SHP77 treated with DMSO at 0.1 percent for 48 hours (cell line): Measurements from ENCODE around the gene GLT8D2.

Experiments
- DNase-seq: peaks from one replicate; lab custom pipeline; 2025; lab: John Stamatoyannopoulos, UW

The GLT8D2 gene, protein sequence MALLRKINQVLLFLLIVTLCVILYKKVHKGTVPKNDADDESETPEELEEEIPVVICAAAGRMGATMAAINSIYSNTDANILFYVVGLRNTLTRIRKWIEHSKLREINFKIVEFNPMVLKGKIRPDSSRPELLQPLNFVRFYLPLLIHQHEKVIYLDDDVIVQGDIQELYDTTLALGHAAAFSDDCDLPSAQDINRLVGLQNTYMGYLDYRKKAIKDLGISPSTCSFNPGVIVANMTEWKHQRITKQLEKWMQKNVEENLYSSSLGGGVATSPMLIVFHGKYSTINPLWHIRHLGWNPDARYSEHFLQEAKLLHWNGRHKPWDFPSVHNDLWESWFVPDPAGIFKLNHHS

DNA sequence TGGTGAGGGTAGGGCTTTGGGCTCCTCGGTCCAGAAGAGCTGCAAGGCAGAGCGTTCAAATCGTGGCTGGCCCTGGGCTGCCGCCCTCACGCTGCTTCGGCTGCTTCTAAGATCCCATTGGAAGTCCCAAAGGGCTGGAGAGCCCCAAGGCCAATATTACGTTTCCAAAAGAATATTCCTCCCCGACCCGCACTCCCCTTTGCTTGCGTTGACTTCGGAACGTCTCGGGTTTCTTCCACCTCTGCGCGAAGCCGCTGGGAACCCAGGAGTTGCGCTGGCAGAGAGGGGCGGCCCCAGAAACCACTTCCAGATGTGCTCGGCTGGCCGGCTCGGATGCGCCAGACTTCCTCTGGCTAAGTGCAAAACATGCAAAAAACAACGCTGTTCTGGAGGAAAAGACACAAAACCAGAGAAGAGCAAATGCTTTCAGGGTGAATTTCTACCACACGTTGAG is at the start of gene GLT8D2:
GLT8D2 (minus strand) TSS at position 285 of the 454 bp plus-strand sequence. CDS start 30,539 bp downstream, outside the sequence.
- no peak for DNase-seq

DNA sequence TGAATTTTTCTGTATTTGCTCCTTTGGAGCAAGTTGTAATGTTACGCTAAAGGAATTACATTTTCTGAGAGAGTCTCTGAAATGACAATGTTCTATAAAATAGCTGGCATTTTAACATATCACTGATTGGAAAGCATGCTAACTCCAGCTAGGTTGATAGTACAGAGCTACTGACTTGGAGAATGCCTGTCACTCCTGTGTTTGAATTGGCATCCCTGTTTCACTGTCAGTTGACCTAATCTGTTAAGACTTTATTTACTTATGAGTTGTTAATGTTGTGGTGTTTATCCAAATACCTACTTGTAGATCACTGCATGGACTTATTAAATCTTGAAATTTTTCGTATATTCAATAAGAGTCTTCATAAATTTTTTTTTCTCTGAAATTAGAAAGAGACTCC is 48.0 kb upstream of the GLT8D2 start:
- no peak for DNase-seq

DNA sequence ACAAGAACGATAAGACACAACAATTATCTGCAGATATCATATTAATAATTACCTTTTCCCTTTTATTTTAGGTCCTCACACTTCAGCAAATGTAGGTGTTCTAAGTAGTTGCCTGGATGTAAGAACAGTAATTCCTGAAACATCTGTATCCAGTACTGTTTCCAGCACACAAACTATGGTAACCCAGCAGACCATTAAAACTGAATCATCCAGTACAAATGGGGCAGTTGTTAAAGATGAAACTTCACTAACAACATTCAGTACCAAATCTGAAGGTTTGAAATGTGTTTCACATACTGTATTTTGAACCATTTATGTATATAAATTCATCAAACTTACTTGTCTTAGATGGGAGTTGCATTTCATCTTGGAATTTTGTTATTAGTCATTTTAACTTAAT is 45.3 kb upstream of the GLT8D2 start:
- no peak for DNase-seq

DNA sequence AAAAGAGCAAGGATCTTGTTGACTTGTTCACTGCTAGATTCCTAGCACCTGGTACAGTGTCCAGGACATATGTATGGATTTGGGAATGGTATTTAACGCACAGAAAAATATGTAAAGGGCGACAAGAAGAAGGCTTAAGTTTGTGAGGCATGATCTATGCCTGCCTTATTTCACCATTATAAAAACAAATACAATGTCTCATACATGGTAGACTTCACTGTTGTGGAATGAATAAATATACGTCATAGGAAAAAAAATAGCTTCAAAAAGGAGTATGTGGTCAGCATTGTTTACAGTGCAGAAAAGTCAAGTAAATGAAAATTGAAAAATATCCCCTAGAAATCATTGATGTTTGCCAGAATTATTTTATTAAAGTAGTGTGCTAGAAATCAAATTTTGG is 44.3 kb upstream of the GLT8D2 start:
- no peak for DNase-seq

DNA sequence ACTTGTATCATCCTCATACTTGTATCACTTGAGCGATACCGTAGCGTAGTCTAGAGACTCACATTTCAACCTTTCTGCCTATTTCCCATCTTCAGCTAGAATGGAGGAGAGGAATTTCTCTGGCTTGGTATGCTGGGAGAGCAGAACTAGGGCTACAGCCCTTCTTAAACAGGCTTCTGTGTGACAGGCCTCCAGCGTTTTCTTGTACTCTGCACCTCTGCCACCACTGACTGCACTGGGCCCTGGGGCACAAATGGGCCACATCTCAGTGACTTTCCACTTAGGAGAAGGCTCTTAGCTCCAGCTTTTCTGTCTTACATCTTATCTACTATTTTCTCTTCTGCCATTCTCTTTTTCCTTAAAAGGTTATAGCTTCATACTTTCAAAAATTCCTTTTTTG is 41.1 kb upstream of the GLT8D2 start:
- no peak for DNase-seq

DNA sequence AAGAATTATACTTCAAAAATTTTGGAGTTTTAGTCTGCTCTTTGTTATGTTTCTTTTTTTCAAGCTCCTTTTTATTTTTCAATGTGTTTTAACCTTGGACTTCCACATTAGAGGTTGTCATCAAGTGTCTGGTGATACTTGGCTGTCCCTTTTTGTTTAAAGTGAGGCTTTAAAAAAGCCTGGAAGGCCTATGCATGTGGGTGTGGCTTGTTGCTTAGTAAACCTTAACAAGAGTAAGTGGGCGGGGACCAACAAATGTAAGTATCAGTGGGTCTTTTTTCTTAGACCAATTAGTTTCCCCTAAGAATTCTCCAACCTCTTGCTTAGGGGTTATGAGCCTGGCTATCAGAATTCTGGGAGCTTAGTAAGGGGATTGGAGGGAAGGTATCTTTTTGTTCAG is 40.7 kb upstream of the GLT8D2 start:
- no peak for DNase-seq

DNA sequence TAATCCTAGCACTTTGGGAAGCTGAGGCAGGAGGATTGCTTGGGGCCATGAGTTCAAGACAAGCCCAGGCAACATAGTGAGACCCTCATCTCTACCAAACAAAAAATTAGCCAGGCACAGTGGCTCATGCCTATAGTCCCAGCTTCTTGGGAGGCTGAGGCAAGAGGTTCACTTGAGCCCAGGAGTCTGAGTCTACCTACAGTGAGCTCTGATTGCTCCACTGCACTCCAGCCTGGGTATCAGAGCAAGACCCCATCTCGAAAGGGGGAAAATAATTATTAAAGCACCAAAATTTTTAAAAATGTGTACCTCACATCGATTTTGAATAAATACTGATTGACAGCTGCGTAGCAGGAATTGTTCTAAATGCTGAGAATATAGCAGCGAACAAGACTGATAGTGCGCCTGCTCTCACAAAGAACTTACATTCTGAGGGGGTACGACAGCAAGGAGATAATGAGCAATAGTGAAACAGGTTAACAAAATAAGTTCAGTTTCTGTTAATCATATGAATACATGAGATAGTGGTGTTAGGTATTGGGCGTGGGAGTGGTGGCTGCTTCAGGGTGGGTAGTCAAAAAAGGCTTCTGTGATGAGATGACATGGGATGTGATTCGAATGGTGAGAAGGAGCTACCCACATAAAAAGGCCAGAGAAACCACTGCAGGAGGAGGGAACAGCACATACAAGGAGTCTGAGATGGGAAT is 33.9 kb upstream of the GLT8D2 start:
- no peak for DNase-seq

DNA sequence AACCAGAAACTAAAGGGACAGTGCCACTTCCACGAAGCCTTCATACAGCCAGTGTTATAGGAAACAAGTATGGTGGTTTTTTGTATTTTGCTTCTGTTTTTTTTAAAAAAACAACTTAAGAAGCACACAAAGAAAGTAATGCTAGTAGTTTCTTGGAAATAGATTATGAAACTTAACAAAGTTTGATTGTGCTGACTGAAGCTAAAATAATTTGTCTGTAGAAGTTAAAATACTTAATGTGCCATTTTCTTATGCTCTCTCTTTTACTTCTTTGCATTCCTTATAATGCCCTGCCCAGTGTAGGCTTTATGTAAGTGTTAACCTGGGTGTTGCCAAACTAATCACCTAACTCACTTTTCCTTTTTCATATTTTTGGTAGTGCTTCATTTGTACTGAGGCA is 30.8 kb upstream of the GLT8D2 start:
- DNase-seq, result no peak

DNA sequence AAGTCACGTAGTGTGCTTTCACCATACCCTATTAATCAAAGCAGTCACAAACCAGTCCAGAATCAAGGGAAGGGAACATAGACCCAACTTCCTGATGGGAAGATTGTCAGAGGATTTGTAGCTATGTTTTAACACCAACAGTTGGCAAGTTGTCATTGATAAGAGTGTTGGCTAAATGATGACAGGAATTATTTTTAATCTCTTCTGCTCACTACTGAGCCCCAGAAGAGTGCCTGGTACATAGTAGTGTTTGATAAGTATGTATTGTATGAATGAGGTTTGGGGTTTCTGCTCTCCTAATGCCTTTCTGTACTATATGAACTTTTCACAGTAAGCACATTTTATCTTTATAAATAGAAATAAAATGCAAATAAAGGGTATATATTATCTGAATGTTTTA is 29.0 kb upstream of the GLT8D2 start:
- no peak for DNase-seq

DNA sequence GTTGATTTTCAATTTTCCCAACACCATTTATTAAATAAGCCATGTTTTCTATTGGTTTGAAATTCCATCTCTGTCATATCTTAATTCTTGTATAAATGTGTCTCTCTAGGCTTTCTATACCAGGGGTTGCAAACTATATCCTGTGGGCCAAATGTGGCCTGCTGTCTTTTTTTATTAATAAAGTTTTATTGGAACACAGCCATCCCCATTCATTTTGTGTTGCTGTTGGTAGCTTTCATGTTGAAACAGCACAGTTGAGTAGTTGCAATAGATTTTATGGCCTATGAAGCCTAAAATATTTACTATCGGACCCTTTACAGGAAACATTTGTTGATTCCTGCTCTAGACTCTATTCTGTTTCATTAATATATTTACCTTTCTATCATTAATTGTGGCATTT is 23.7 kb upstream of the GLT8D2 start:
- DNase-seq, result no peak

DNA sequence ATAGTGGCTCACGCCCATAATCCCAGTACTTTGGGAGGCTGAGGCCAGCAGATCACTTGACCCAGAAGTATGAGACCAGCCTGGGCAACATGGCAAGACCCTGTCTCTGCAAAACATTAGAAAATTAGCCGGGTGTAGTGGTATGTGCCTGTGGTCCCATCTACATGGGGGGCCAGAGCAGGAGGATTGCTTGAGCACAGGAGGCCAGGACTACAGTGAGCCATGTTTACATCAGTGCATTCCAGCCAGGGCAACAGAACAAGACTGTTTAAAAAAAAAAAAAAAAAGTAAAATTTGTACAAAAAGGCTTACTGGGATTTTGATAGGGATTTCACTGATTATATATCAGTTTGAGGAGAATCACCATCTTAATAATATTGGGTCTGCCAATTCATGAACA is 22.1 kb upstream of the GLT8D2 start:
- DNase-seq, result no peak

DNA sequence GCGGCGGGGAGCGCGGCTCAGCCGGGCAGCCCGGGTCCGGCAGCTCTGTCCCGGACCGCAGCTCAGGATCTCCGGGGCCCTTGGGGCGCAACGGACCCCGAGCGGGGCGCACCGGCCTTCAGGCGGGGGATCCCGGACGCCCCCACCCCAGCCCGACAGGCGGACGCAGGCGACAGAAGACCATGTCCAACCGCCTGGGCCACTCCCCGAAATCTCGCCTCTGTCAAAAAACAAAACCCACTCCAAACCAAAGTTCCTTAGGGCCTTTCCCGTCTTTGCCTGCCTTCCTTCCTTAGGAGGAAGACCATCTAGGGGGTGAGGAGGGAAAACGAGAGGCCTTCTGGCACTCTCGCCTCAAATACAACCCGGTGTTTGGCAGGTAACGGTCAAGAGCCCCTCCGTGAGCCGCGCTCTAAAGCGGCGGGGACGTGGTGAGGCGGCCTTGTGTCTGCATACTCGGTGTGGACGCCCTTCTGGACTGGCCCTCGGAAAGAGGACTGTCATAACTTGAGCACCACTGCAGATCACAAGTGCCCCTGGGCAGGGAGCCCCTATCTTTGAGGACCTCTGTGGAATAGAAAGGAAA is 14.9 kb upstream of the GLT8D2 start:
- DNase-seq, result no peak

DNA sequence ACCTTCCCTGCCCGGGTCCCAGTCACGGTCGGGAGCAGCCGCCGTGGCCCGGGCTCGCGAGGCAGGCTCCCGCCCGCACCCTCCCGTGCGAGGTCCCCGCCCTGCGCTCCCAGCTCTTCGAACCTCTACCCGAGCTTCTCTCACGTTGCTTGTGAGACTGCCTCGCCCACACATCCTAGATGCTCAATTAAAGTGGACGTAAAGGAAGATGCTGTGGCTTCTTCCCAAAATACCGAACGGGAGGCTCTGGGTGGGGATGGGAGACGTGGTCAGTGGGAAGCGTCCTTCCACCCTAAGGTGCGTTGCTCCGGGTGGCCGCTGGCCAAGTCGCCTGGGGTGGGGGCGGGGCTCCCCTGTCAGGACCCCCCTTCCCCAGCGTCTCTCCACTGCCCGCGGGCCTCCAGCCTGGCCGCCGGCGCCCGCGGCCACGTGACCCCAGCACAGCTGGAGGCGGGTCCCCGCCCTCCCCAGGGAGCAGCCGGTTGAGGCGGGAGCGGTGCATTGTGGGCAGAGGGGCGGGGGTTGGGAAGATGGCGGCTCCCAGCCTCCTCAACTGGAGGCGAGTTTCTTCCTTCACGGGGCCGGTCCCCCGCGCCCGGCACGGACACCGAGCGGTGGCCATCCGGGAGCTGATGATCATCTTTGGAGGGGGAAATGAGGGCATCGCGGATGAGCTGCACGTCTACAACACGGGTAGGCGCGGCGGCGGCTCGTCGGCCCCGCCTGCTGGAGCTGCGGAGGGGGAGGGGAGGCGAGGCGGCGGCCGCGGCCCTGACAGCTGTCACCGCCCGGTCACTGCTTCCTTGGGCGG is 14.2 kb upstream of the GLT8D2 start, which contains the start of gene HCFC2:
HCFC2 (plus strand) TSS at position 501 of the 811 bp plus-strand sequence; CDS start at position 531, 30 bp downstream.
- DNase-seq, result peak; percentile 77

DNA sequence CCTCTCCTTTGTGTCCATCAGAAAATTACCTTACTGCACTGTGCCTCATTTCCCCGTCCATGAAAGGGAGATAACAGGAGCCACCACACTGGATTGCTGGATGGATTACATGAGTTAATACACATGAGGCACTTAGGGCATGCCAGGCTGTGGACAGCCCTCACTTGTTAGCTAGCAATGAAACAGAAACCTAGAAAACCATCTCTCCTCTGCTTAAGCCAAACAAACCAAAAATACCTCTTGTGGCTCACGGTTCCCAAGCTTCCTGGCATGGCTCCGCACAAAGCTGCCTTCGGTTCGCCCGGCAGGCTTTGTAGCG is 13.7 kb upstream of the GLT8D2 start:
- no peak for DNase-seq

DNA sequence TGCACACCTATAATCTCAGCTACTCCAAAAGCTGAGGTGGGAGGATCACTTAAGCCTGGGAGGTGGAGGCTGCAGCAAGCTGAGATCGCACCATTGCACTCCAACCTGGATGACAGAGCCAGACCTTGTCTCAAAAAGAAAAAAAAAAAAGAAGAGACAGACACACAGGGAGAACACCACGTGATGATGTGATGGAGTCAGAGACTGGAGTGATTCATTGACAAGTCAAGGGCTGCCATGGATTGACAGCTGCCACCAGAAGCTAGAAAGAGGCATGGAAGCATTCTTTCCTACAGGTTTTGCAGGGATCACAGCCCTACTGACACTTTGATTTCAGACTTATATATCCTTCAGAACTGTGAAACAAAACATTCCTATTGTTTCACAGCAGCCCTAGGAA is 10.8 kb upstream of the GLT8D2 start:
- no peak for DNase-seq

DNA sequence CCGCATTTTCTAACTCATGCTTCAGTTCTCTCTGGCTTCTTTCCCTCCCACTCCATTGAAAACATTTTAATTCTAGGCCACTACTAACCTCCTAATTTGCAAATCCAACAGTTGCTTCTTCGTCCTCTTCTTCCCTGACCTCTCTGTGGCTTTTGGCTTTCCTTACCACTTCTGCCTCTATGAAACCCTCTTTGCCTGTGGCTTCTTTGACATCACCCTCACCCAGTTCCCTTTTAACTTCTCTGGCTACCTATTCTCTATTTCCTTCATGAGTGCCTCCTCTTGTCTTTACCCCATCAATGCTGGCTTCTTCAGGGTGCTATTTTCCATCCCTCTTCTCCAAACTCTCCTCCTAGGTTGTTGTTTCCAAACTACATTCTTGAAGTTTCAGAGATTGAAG is 10.0 kb upstream of the GLT8D2 start:
- DNase-seq, result no peak

DNA sequence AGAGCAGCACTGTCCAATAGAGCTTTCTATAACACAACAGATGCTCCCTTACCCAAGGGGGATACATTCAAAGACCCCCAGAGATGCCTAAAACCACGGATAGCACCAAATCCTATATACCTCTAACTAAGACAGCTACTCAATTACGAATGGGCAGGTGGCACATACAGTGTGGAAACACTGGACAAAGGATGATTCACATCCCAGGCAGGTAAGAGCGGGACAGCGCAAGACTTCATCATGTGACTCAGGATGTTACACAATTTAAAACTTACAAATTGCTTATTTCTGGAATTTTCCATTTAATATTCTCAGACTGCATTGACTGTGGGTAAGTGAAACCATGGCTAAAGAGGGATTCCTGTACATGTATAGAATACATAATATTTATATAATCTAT is 8.8 kb upstream of the GLT8D2 start:
- no peak for DNase-seq

DNA sequence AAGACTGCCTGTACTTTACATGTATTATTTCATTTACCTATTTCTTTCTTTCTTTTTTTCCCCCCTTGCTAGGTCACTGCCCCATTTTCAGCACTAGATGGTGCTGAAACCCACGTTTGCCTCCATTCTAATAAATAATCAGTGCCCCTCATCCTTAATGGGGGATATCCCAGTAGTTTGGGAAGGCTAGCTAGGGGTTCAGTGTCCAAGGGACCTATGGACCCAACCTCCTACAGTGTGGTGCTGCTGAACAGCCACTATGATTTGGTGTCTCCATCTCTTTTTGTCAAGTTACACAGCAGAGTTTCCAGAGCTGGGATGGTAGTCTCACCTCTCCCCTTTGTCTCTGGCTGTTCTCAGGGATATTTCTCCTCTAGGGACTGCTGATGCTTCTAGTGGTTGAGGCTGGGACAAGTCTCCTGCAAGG is 7.8 kb upstream of the GLT8D2 start:
- DNase-seq, result peak; percentile 9

DNA sequence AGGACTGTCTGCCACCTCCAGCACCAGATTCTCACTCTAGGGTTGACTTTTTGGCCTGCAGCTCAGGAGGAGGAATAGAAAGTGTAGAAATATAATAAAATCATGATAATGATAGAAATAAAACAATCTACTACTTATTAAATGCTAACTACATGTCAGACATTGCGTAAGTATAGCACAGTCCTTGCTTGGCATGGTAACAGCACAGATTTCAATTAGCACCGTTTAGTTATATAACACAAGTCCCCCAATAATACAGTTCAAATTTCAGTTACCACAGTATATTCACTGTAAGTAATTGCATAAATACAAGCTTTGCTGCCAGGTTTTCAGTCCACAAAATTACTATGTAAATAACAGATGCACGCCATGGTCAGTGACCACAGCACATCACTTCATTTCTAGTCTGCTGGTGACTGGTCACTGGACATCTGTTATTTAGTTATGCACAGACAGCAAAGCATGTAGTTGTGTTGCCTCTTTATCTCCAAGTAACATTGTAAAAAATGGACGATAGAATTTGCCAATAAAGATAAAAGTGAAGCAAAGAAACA is 6.5 kb upstream of the GLT8D2 start:
- peak; percentile 44 for DNase-seq

DNA sequence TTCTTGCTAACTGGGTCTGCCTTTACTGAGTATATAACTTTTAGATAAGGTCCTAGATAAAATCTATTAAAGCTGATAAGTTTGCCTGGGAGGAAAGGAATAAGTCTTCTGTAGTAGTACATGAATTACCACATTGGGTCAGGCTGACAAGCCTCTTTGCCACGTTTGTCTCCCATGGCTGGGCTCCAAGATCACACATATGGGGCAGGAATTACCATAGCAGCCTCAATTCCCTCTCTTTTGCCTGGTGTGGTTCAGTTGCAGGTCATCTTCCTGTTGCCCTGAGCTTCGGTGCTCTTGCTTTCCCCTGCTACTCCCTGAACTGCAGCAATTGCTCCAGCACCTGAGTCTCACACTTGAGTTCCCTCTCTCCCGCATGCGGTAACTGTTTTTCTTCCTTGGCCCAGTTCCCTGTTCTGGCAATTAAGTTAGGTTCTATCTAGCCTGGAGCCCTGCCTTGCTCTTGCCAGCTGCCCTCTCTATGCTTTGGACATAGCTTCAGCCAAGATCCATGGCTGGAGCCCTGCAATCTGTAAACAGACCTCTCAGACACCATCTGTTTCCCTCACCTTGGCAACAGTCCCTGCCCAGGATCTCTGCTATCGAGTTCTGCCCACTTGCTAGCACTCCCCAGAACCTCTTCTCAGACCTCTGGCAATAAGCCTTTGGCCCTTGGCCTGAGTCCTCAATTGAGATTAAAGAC is 5.8 kb upstream of the GLT8D2 start:
- DNase-seq, result peak; percentile 85

DNA sequence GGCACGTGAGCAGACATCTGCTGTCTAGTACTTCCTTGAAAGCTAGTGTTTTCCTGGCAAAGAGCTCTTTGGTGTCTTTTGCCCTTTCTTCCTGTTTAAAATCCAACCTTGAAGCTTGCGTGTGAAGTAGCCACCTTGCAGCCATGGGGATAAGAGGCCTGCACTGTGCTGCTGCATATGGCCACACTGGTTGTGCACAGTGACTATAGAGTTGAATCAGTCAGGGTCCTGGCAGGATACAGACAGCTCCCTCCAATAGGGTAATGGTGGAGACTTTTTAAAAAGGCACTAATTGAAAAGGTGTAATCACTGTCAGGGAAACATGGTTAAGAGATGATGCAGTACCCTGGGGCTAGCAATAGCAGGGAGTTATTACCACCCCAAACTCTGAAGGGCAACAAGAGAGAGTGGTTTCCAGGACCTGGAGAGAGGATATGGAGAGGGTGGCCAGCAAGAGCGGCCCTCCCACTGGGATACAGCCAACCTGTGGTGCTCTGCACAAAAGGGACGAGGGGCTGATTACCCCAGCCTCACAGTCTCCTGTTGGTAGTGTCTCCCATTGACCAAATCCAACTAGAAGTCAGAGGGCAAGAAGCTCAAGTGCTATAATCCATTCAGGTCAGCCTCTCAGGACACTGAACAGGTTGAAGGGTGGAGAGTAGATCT is 4.8 kb upstream of the GLT8D2 start:
- no peak for DNase-seq
